Esophagus squamous epithelium (tissue), 5 donors: Measurements from ENCODE around the gene NDUFV1. TPM values are rescaled to one million over a fixed set of nuclear protein-coding genes. Genes with fewer than 3 reads are reported as not detected.

Source experiments
- DNase-seq: peaks from one replicate; lab custom pipeline; 2025; lab: John Stamatoyannopoulos, UW
- H3K27ac ChIP-seq, 4 donors: fragments of 200-600 bp; sonication (generic); one replicate each; pipeline ENCODE4 v1.5.1; 2016 to 2019; ENCODE audit warnings: mild to moderate bottlenecking in 1 of 4
- H3K27me3 ChIP-seq, 4 donors: fragments of 200-600 bp; sonication (generic); 1 replicate in 3 of 4; 2 replicates in 1 of 4; pipeline versions ENCODE4 v1.5.1 to v1.6.0; 2017 to 2021; ENCODE audit warnings: antibody characterized with exemption in 1 of 4
- H3K36me3 ChIP-seq, 3 donors: fragments of 200-600 bp; sonication (generic); one replicate each; pipeline ENCODE4 v1.5.1; 2016 to 2019
- H3K4me1 ChIP-seq, 3 donors: fragments of 200-600 bp; sonication (generic); one replicate each; pipeline ENCODE4 v1.5.1; 2017 to 2019
- H3K4me3 ChIP-seq, 4 donors: fragments of 200-600 bp; sonication (generic); 1 replicate in 3 of 4; 2 replicates in 1 of 4; pipeline ENCODE4 v1.5.1; 2016 to 2019; ENCODE audit warnings: mild to moderate bottlenecking in 2 of 4, moderate library complexity in 1 of 4
- H3K9me3 ChIP-seq, 3 donors: fragments of 200-600 bp; sonication (generic); one replicate each; pipeline ENCODE4 v1.5.1; 2016 to 2019
- POLR2A ChIP-seq, 4 donors: fragments of 450-650 bp; IDR thresholded peaks; one replicate each; pipeline ENCODE4 v1.6.1; 2017; ENCODE audit warnings: antibody characterized with exemption in 4 of 4, mild to moderate bottlenecking in 4 of 4, moderate library complexity in 3 of 4
- WGBS, 2 donors: methylation state at CpG; one replicate each; pipeline ENCODE4 v1.1.5; 2018; 5-methylcytosine and 5-hydroxymethylcytosine counted together
- intact Hi-C: fragments of 100-400 bp; cut with DNase I; formaldehyde crosslinking; loops from one replicate; pipeline ENCODE4 v1.15.0; 2022
- total RNA-seq, 4 donors: library from RNA; depleted of rRNA; stranded (reverse); fragments of >200 nt; gene quantifications; one replicate each; pipeline ENCODE4 v1.1.0, GENCODE V29; 2016
- TF ChIP-seq, protein P1 (sequence below), 6 experiments: fragments of 450-650 bp in 4 of 6; fragments of 200-600 bp in 2 of 6; sonication (generic) in 2 of 6; IDR thresholded peaks; one replicate each; pipeline ENCODE4 v1.5.1; 2016 to 2019; ENCODE audit warnings: antibody characterized with exemption in 6 of 6, mild to moderate bottlenecking in 4 of 6, moderate library complexity in 4 of 6
- donor health status: DM: yes; HTN: yes; CAD: no.

The NDUFV1 gene
- total RNA-seq, 4 donors from 2014 or later = 206 to 260 (median 254) TPM

DNA sequence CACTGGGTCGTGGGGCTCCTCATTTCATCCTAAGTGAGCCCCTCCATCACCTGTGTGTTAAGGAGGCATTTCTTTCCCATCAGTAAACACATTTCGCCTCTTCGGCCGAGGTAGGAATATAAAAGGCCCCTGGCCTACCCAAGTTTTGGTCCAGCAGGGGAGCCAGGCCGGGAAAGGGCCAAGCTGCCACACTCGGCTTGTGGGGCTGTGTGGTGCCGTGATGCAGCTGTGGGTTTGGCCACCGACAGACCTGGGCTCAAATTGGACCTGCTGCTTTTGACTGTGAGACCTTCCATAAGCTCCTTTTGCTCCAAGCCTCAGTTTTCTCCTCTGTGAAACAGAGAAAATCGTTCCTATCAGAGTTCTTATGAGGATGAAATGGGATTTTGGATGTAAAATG, 771 bp downstream of the NDUFV1 start:
- peak overlapping the region; percentile 89 to 99 (median 92) for H3K4me3 ChIP-seq
- H3K27me3 ChIP-seq = no peaks in the 10 kb centered on the region
- H3K4me1 ChIP-seq = peaks cover 13 to 42% (median 17%) of the 10 kb centered on the region in 3 donors
- TF ChIP-seq, protein P1, sequence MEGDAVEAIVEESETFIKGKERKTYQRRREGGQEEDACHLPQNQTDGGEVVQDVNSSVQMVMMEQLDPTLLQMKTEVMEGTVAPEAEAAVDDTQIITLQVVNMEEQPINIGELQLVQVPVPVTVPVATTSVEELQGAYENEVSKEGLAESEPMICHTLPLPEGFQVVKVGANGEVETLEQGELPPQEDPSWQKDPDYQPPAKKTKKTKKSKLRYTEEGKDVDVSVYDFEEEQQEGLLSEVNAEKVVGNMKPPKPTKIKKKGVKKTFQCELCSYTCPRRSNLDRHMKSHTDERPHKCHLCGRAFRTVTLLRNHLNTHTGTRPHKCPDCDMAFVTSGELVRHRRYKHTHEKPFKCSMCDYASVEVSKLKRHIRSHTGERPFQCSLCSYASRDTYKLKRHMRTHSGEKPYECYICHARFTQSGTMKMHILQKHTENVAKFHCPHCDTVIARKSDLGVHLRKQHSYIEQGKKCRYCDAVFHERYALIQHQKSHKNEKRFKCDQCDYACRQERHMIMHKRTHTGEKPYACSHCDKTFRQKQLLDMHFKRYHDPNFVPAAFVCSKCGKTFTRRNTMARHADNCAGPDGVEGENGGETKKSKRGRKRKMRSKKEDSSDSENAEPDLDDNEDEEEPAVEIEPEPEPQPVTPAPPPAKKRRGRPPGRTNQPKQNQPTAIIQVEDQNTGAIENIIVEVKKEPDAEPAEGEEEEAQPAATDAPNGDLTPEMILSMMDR (IDR thresholded peaks at IDR 0.05) = no peak
- peaks cover 20 to 44% (median 31%) of the 10 kb centered on the region in 3 donors for H3K36me3 ChIP-seq
- no peak for DNase-seq
- intact Hi-C loops = no loop called here
- no peaks in the 10 kb centered on the region for H3K9me3 ChIP-seq
- H3K27ac ChIP-seq = peak overlapping the region in 3 of 4 donors; percentile 94 to 97 (median 95)
- 42% methylated on average over 3 of the region's 9 CpGs; no CpG with 5 or more reads in 1 of the 2 donors for WGBS, 2 donors

DNA sequence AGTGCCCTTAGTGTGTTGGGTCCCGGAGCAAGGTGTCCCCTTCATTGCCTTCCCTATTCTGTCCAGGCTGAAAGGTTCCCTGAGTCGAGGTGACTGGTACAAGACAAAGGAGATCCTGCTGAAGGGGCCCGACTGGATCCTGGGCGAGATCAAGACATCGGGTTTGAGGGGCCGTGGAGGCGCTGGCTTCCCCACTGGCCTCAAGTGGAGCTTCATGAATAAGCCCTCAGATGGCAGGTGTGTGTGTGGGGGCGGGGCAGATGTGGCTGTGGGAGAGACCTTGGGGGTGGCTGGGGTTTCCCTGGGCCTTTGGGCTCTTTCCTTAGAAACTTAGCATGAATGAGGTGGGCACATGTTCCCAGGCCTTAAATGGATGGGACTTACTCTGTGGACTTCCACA, 1.8 kb downstream of the NDUFV1 start:
- Histone ChIP-seq H3K36me3 (peaks cover 20 to 53% (median 31%) of the 10 kb centered on the region in 3 donors), H3K27ac (no peak overlapping the region), H3K4me3 (no peak overlapping the region), H3K4me1 (peaks cover 13 to 43% (median 17%) of the 10 kb centered on the region in 3 donors), H3K9me3 (no peaks in the 10 kb centered on the region), H3K27me3 (no peaks in the 10 kb centered on the region)
- TF ChIP-seq, protein P1 (IDR thresholded peaks at IDR 0.05) = no peak
- TF ChIP-seq POLR2A (IDR thresholded peaks at IDR 0.05) = no peak
- DNase-seq = no peak
- WGBS, 2 donors = 93 to 100% methylated on average over 3 to 6 of the region's 8 CpGs
- intact Hi-C loops = no loop called here

DNA sequence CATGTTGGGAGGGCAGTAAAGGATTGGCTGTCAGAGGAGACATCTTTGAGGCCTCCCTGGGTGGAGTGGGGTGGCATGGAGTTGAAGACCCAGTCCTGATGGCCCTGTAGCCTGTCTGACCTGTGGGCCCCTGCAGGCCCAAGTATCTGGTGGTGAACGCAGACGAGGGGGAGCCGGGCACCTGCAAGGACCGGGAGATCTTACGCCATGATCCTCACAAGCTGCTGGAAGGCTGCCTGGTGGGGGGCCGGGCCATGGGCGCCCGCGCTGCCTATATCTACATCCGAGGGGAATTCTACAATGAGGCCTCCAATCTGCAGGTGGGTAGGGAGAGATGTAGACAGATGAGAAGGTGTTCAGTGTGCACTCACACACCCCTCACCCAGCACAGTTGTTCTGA, 2.6 kb downstream of the NDUFV1 start:
- H3K27ac ChIP-seq = no peak overlapping the region
- no peaks in the 10 kb centered on the region for H3K9me3 ChIP-seq
- peaks cover 0 to under 1% (median 0%) of the 10 kb centered on the region in 4 donors for H3K27me3 ChIP-seq
- whole genome bisulfite sequencing, 2 donors = 91% methylated on average over 8 of the region's 10 CpGs; no CpG with 5 or more reads in 1 of the 2 donors
- H3K4me1 ChIP-seq = peaks cover 22 to 50% (median 25%) of the 10 kb centered on the region in 3 donors
- intact Hi-C loops = no loop called here
- H3K4me3 ChIP-seq = no peak overlapping the region
- TF ChIP-seq, protein P1 (IDR thresholded peaks at IDR 0.05) = no peak
- no peak for TF ChIP-seq POLR2A (IDR thresholded peaks at IDR 0.05)
- H3K36me3 ChIP-seq = peaks cover 20 to 54% (median 31%) of the 10 kb centered on the region in 3 donors
- DNase-seq = no peak

DNA sequence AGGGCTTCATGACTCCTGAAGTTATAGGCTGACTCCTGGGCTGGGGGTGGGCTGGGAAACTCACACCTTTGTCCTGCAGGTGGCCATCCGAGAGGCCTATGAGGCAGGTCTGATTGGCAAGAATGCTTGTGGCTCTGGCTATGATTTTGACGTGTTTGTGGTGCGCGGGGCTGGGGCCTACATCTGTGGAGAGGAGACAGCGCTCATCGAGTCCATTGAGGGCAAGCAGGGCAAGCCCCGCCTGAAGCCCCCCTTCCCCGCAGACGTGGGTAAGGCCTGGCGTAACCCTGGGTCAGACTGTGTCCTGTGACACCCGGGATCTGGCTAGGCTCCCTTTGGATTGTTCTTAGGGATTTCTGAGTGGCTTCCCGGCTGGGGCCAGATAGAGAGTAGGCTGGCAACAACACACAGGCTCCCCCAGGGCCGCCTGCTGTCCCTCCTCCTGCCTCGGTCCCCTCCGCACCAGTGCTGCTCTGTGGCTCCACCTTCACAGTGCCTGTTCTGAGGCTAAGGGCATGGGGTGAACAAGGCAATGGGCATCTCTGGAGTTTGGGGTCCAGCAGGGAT, 3.6 kb downstream of the NDUFV1 start:
- peaks cover 20 to 54% (median 31%) of the 10 kb centered on the region in 3 donors for H3K36me3 ChIP-seq
- no peak for DNase-seq
- no peaks in the 10 kb centered on the region for H3K9me3 ChIP-seq
- intact Hi-C loops = no loop called here
- H3K27ac ChIP-seq = no peak overlapping the region
- TF ChIP-seq, protein P1 (IDR thresholded peaks at IDR 0.05) = no peak
- no peak for TF ChIP-seq POLR2A (IDR thresholded peaks at IDR 0.05)
- no peak overlapping the region for H3K4me3 ChIP-seq
- 69 to 87% methylated on average over 3 to 7 of the region's 15 CpGs for WGBS, 2 donors
- peaks cover 26 to 50% (median 32%) of the 10 kb centered on the region in 3 donors for H3K4me1 ChIP-seq
- H3K27me3 ChIP-seq = peaks cover 0 to 11% (median 0%) of the 10 kb centered on the region in 4 donors

DNA sequence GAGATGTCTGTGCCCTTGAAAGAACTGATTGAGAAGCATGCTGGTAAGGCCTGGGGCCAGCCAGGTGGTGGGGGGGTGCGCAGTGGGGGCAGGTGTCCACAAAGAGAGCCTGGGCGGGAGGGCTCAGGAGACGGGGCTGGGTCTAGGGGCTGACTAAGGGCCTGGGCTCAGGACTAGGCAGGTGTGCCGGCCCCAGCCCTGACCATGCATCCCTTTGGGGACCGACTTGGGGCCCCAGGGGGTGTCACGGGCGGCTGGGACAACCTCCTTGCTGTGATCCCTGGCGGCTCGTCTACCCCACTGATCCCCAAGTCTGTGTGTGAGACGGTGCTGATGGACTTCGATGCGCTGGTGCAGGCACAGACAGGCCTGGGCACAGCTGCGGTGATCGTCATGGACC, 4.4 kb downstream of the NDUFV1 start:
- Histone ChIP-seq H3K27ac (no peak overlapping the region), H3K36me3 (peaks cover 20 to 54% (median 31%) of the 10 kb centered on the region in 3 donors), H3K9me3 (no peaks in the 10 kb centered on the region), H3K4me1 (peaks cover 23 to 50% (median 28%) of the 10 kb centered on the region in 3 donors), H3K27me3 (peaks cover 0 to 19% (median 0%) of the 10 kb centered on the region in 4 donors), H3K4me3 (no peak overlapping the region)
- intact Hi-C loops = no loop called here
- 95% methylated on average over 4 of the region's 14 CpGs; no CpG with 5 or more reads in 1 of the 2 donors for WGBS, 2 donors
- TF ChIP-seq, protein P1 (IDR thresholded peaks at IDR 0.05) = no peak
- no peak for DNase-seq
